IMR-90 (cell line): ENCODE measurements around the gene BORA. TPM values are rescaled to one million over a fixed set of nuclear protein-coding genes. Genes with fewer than 3 reads are reported as not detected.

Source experiments
- ATAC-seq: fragments of 200-7000 bp; cut with Tn5 transposase; 2 replicates; pipeline ENCODE4 v1.9.1; 2020; ENCODE audit warnings: low read depth, mild to moderate bottlenecking, moderate library complexity
- BruUV-seq: library from RNA; stranded (reverse); fragments of 400-500 nt; replicated peaks from 2 replicates; lab custom pipeline; 2021; lab: Mats Ljungman, UMichigan
- CTCF ChIA-PET: fragments of 300-600 bp; formaldehyde crosslinking; extraction: SDS; loops from one replicate; lab custom pipeline; 2021; ENCODE audit warnings: antibody characterized with exemption; lab: Yijun Ruan, JAX
- POLR2A ChIA-PET: fragments of 300-600 bp; sonication (Branson Sonifier 250); formaldehyde crosslinking; loops from one replicate; lab custom pipeline; 2022; ENCODE audit warnings: antibody characterized with exemption; ENCODE audit not compliant: unreplicated experiment; lab: Charles Lee
- DNase-seq: peaks from one replicate; pipeline ENCODE4 v3.0.0; 2013
- H2AFZ ChIP-seq: replicated peaks from 2 replicates; pipeline ENCODE3; 2013; ENCODE audit warnings: low read length, mild to moderate bottlenecking; ENCODE audit not compliant: poor library complexity
- H2AK5ac ChIP-seq: 2 replicates; pipeline ENCODE4 v1.6.1; 2013; ENCODE audit warnings: low read depth, low read length, inconsistent platforms
- H2AK9ac ChIP-seq: replicated peaks from 2 replicates; pipeline ENCODE3; 2013; ENCODE audit warnings: mild to moderate bottlenecking, low read depth, low read length, moderate library complexity; ENCODE audit not compliant: poor library complexity
- H2BK120ac ChIP-seq: 2 replicates; pipeline ENCODE4 v1.6.1; 2013; ENCODE audit warnings: low read depth, low read length, inconsistent platforms
- H2BK15ac ChIP-seq: 3 replicates; pipeline ENCODE4 v1.6.1; 2013; ENCODE audit warnings: low read depth, low read length, inconsistent platforms
- H2BK20ac ChIP-seq: 2 replicates; pipeline ENCODE4 v1.6.1; 2013; ENCODE audit warnings: low read depth, mild to moderate bottlenecking, inconsistent platforms, low read length, moderate library complexity
- H2BK5ac ChIP-seq: 2 replicates; pipeline ENCODE4 v1.6.1; 2013; ENCODE audit warnings: mild to moderate bottlenecking, low read depth, low read length, inconsistent platforms; ENCODE audit not compliant: poor library complexity, severe bottlenecking
- H3K14ac ChIP-seq: replicated peaks from 2 replicates; pipeline ENCODE4 v1.6.1; 2013; ENCODE audit warnings: low read depth, low read length, inconsistent platforms
- H3K18ac ChIP-seq: 2 replicates; pipeline ENCODE4 v1.6.1; 2013; ENCODE audit warnings: low read depth, low read length, control low read depth
- H3K23ac ChIP-seq: 2 replicates; pipeline ENCODE4 v1.6.1; 2013; ENCODE audit warnings: low read depth, low read length, inconsistent platforms
- H3K27ac ChIP-seq: 2 replicates; pipeline ENCODE4 v1.5.1; 2013; ENCODE audit warnings: mild to moderate bottlenecking, control low read depth, low read length; ENCODE audit not compliant: insufficient read depth
- H3K27me3 ChIP-seq: 2 replicates; pipeline ENCODE4 v1.6.1; 2013; ENCODE audit warnings: low read length; ENCODE audit not compliant: control insufficient read depth, insufficient read depth
- H3K36me3 ChIP-seq: 2 replicates; pipeline ENCODE4 v1.6.1; 2013; ENCODE audit warnings: low read length, mixed read lengths; ENCODE audit not compliant: control insufficient read depth, insufficient read depth
- H3K4ac ChIP-seq: 2 replicates; pipeline ENCODE4 v1.6.1; 2013; ENCODE audit warnings: low read depth, low read length, inconsistent platforms
- H3K4me1 ChIP-seq: 2 replicates; pipeline ENCODE4 v1.6.1; 2013; ENCODE audit warnings: low read length, mixed read lengths; ENCODE audit not compliant: control insufficient read depth, insufficient read depth
- H3K4me2 ChIP-seq: 2 replicates; pipeline ENCODE4 v1.6.1; 2013; ENCODE audit warnings: low read depth, mild to moderate bottlenecking, control low read depth, low read length, moderate library complexity
- H3K4me3 ChIP-seq: 2 replicates; pipeline ENCODE4 v1.5.1; 2013; ENCODE audit warnings: low read depth, mild to moderate bottlenecking, control low read depth, low read length, moderate library complexity; ENCODE audit not compliant: insufficient read depth
- H3K56ac ChIP-seq: 2 replicates; pipeline ENCODE4 v1.6.1; 2013; ENCODE audit warnings: low read length, inconsistent platforms; ENCODE audit not compliant: insufficient read depth; ENCODE audit errors: extremely low read depth
- H3K79me1 ChIP-seq, 2 experiments: 2 replicates each; pipeline ENCODE4 v1.6.1; 2013; ENCODE audit warnings: low read length in 2 of 2, inconsistent platforms in 1 of 2, low read depth in 1 of 2
- H3K9ac ChIP-seq: 2 replicates; pipeline ENCODE4 v1.6.1; 2013; ENCODE audit warnings: low read depth, low read length, control low read depth
- H3K9me1 ChIP-seq: 2 replicates; pipeline ENCODE4 v1.6.1; 2013; ENCODE audit warnings: low read length, inconsistent platforms; ENCODE audit not compliant: insufficient read depth
- H3K9me3 ChIP-seq: 2 replicates; pipeline ENCODE4 v1.6.1; 2013; ENCODE audit warnings: low read length; ENCODE audit not compliant: control insufficient read depth, insufficient read depth
- H4K20me1 ChIP-seq: 2 replicates; pipeline ENCODE4 v1.6.1; 2013; ENCODE audit warnings: low read length, inconsistent platforms; ENCODE audit not compliant: insufficient read depth
- H4K5ac ChIP-seq: 2 replicates; pipeline ENCODE4 v1.6.1; 2013; ENCODE audit warnings: mild to moderate bottlenecking, low read depth, low read length, control low read depth
- H4K8ac ChIP-seq, 2 experiments: 2 replicates each; pipeline ENCODE4 v1.6.1; 2013; ENCODE audit warnings: low read depth in 2 of 2, low read length in 2 of 2, control low read depth in 1 of 2, inconsistent platforms in 1 of 2
- H4K91ac ChIP-seq: 2 replicates; pipeline ENCODE4 v1.6.1; 2013; ENCODE audit warnings: low read depth, low read length, inconsistent platforms; ENCODE audit not compliant: insufficient read depth
- CHD1 ChIP-seq: IDR thresholded peaks from 2 replicates; pipeline ENCODE4 v1.6.1; 2012; ENCODE audit warnings: low read depth, low read length, improper control_type of control experiment
- MAFK ChIP-seq: IDR thresholded peaks from 2 replicates; pipeline ENCODE4 v1.6.1; 2012; ENCODE audit warnings: low read depth, low read length, improper control_type of control experiment
- MAZ ChIP-seq: IDR thresholded peaks from 2 replicates; pipeline ENCODE4 v1.6.1; 2012; ENCODE audit warnings: low read depth, mild to moderate bottlenecking, low read length, improper control_type of control experiment, moderate library complexity, borderline replicate concordance
- MXI1 ChIP-seq: IDR thresholded peaks from 2 replicates; pipeline ENCODE4 v1.6.1; 2012; ENCODE audit warnings: low read depth, mild to moderate bottlenecking, low read length, moderate library complexity, borderline replicate concordance
- NFE2L2 ChIP-seq: fragments of 150-350 bp; IDR thresholded peaks from 2 replicates; pipeline ENCODE4 v1.6.1; 2016; ENCODE audit warnings: low read depth, mild to moderate bottlenecking, low read length
- RAD21 ChIP-seq: IDR thresholded peaks from 2 replicates; pipeline ENCODE4 v1.6.1; 2012; ENCODE audit warnings: low read length, improper control_type of control experiment
- RFX5 ChIP-seq: IDR thresholded peaks from 2 replicates; pipeline ENCODE4 v1.8.0; 2012; ENCODE audit warnings: low read depth, mild to moderate bottlenecking, low read length, moderate library complexity
- WGBS, 2 experiments: methylation state at CpG; one replicate each; pipeline versions ENCODE4 v1.1.5 to v1.1.7; 2013; ENCODE audit warnings: missing lambda C conversion rate in 2 of 2; ENCODE audit not compliant: insufficient read length in 1 of 2; ENCODE audit errors: extremely low coverage in 2 of 2; 5-methylcytosine and 5-hydroxymethylcytosine counted together
- dilution Hi-C: fragments of 300-500 bp; cut with HindIII; formaldehyde crosslinking; loops from one replicate; pipeline ENCODE4 v1.14.3; 2018; ENCODE audit warnings: low sequenced_read_pairs; ENCODE audit not compliant: unreplicated experiment
- in situ Hi-C: fragments of 300-500 bp; cut with MboI; formaldehyde crosslinking; loops from 3 replicates; pipeline ENCODE4 v1.14.3; 2019; ENCODE audit warnings: low sequenced_read_pairs, inconsistent platforms, mixed read lengths
- intact Hi-C: fragments of 100-400 bp; cut with micrococcal nuclease; formaldehyde crosslinking; loops from 2 replicates; pipeline ENCODE4 v1.10.0; 2022
- polyA plus RNA-seq, 3 experiments: library from polyadenylated mRNA; depleted of rRNA; stranded (reverse); fragments of >200 nt; gene quantifications; 2 replicates each; pipeline ENCODE4 v1.2.3, GENCODE V29; 2012; ENCODE audit warnings: low replicate concordance in 1 of 3
- total RNA-seq: library from RNA; depleted of rRNA; stranded (reverse); fragments of >200 nt; gene quantifications from 2 replicates; pipeline ENCODE4 v1.2.3, GENCODE V29; 2012
- TF ChIP-seq, protein P1 (sequence below): conservative IDR thresholded peaks from 2 replicates; pipeline ENCODE4 v1.5.1; 2012; ENCODE audit warnings: mild to moderate bottlenecking, low read depth, low read length, improper control_type of control experiment

The BORA gene
- total and polyA plus RNA-seq, 2 of the 4 experiments (the other 2 are of a cell fraction): 4.0 to 12.2 TPM

DNA sequence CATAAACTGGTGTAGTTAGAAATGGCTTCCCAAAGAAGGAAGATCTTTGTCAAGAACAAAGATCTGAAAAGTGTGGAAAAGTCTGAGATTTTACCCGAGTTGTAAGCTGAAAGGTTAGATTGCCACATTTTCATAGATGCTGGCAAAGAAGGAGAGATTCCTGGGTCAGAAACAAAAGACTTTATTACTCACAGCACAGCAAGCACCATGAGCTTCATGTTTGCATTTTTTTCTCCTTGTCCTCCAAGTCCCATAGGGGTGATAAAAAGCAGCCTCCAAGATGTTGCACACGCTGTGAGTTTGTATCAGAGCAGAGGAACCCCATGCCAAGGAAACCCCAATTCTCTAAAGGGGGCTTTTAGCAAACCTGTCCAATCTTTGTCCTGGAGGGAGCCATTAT is 29.6 kb upstream of the BORA start:
- H4K20me1 ChIP-seq: no peaks in the 10 kb centered on the region
- DNase-seq (no peak), ATAC-seq (no peak)
- H3K4me2 ChIP-seq: no peak overlapping the region
- in situ Hi-C loops: loop anchor here (25.0 kb wide), 1 partner anchor 1736 kb away; no protein-coding TSS in a partner anchor
- ChIA-PET POLR2A (no interaction called here), CTCF (no interaction called here)
- H3K79me1 ChIP-seq: no peaks in the 10 kb centered on the region
- no CpG with 5 or more reads among the region's 2 CpGs for WGBS, 2 experiments
- no peak overlapping the region for H3K9ac ChIP-seq
- no peak overlapping the region for H2BK20ac ChIP-seq
- no peak overlapping the region for H3K4me3 ChIP-seq
- intact Hi-C loops: loop anchor here (10.0 kb wide), 1 partner anchor 1733 kb away; no protein-coding TSS in a partner anchor
- no peak overlapping the region for H3K4ac ChIP-seq
- H3K14ac ChIP-seq: no peak overlapping the region
- no TSS peak for BruUV-seq
- dilution Hi-C loops: no loop called here
- no peaks in the 10 kb centered on the region for H3K36me3 ChIP-seq
- no peak overlapping the region for H2AFZ ChIP-seq
- no peak overlapping the region for H2BK15ac ChIP-seq
- H3K56ac ChIP-seq: no peak overlapping the region
- H4K8ac ChIP-seq: no peak overlapping the region
- H3K27me3 ChIP-seq: no peaks in the 10 kb centered on the region; the same call in 1 of the 2 replicates
- no peak overlapping the region for H2BK120ac ChIP-seq
- H2BK5ac ChIP-seq: no peak overlapping the region
- no peak overlapping the region for H2AK5ac ChIP-seq
- no peaks in the 10 kb centered on the region for H3K4me1 ChIP-seq
- H4K5ac ChIP-seq: no peak overlapping the region
- no peak overlapping the region for H3K18ac ChIP-seq
- no peaks in the 10 kb centered on the region for H3K9me1 ChIP-seq
- no peak overlapping the region for H3K27ac ChIP-seq
- TF ChIP-seq MXI1 (no peak), NFE2L2 (no peak), MAFK (no peak), RAD21 (no peak), MAZ (no peak), CHD1 (no peak), RFX5 (no peak)
- TF ChIP-seq, protein P1, sequence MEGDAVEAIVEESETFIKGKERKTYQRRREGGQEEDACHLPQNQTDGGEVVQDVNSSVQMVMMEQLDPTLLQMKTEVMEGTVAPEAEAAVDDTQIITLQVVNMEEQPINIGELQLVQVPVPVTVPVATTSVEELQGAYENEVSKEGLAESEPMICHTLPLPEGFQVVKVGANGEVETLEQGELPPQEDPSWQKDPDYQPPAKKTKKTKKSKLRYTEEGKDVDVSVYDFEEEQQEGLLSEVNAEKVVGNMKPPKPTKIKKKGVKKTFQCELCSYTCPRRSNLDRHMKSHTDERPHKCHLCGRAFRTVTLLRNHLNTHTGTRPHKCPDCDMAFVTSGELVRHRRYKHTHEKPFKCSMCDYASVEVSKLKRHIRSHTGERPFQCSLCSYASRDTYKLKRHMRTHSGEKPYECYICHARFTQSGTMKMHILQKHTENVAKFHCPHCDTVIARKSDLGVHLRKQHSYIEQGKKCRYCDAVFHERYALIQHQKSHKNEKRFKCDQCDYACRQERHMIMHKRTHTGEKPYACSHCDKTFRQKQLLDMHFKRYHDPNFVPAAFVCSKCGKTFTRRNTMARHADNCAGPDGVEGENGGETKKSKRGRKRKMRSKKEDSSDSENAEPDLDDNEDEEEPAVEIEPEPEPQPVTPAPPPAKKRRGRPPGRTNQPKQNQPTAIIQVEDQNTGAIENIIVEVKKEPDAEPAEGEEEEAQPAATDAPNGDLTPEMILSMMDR: no peak
- H3K23ac ChIP-seq: no peak overlapping the region
- no peak overlapping the region for H2AK9ac ChIP-seq
- no peaks in the 10 kb centered on the region for H3K9me3 ChIP-seq
- no peak overlapping the region for H4K91ac ChIP-seq
